HG02840 (cell line): ENCODE data around the gene CDH4.

Experiments used
- ATAC-seq: cut with Tn5 transposase; IDR thresholded peaks from one replicate; pipeline ENCODE4 v1.9.1; 2021; ENCODE audit warnings: mild to moderate bottlenecking, moderate library complexity, moderate number of reproducible peaks; ENCODE audit not compliant: unreplicated experiment, low FRiP score

Gene CDH4

DNA sequence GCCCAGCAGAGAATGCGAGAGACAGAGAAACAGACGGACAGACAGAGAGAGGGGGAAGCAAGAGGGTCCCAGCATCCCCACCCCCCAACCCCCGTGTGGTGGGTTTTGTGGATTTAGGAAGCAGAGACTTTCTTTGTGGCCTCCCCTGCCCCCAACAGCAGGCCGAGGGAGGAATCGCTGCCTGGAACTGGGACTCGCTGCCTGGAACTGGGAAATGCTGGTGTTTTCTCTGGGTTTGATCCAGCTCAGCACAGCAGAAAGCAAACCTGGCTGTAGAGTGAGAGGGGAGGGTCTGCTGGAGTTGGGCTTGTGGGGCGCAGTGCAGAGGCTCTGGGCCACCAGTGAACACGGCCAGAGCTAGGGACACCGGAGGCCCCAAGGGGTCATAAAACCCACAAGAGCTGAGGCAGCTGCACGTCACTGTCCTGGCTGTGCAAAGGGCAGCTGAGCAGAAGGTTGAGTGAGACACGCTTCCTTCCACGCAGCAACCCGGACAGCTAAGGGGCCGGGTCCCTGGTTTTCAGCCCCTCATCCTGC is 631.9 kb downstream of the CDH4 start:
- ATAC-seq: no peak

DNA sequence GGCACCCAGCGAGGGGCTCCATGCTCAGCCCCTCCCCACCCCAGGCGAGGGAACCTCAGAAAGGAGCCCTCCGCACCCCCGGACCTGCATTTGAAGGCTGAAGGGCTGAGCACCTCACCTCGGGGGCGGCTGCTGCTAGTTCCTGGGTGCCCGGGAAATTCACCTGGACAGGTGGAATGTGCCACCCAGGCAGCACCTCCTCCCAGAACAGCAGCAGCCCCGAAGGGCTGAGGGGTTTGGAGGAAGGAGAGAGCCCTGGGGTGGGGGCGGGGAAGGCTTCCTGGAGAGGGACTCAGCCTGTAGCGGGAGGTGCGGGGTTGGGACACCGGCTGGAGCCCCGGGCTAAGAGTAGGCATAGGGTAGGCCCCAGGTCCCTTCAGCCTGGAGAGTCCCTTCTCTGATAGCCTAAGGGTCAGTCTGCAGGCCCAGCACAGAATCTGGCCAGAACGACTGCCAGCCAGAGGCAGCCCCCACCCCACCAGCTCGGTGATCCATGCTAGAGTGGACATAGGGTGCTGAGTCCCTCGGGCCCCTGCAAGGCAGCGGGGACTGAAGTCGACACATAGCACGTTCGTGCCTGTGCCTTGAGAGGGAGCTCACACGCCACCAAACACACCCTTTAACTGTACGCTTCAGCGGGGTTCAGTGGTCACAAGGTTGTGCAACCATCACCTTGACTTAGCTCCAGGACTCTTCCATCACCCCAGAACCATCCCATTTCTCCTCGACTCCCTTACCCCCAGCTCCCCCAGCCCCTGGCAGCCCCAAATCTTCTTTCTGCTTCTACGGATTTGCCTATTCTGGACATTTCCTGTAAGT is 632.7 kb downstream of the CDH4 start:
- no peak for ATAC-seq

DNA sequence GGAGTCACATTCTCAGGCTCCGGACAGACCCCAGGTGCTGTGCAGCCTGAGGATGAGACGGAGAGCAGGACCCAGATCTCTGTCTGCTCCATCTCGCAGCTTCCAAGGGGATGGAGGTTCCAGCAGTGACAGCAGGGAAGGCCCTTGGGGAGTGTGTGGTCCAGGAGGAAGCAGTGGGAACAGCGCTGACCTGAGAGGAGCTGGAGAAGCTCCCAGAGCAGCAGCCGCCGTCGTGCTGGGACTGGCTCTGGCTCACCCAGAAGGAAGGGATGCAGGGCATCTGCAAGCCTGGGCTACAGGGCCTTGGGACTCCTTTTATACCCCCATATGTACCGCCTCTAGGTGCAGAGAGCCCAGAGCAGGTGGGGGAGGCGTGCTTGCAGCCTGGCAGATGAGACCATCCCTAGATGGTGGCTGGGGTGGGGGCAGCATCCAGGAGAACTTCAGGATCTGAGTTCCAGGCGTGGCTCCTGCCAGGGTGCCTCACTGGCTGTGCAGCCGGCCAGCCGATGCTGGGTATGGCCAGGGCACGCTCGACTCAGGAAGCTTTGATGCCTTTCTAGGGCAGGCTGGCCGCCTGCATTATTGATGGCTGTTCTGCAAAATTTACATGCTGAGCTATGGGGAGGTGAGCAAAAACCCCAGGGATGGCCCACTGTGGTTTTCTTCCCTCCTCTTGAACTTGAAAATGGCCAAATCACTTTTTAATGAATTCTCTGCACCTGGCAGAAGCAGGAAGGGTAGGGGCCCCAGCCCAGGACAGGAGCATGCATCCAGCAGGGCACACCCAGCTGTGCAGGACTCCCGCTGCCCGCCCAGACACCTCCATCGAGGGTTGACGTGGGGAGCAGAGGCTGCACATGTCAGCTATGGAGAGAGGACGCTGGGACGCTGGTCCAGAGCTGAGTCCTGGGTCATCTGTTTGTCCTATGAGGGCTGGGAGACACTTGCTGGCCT is 634.0 kb downstream of the CDH4 start:
- no peak for ATAC-seq

DNA sequence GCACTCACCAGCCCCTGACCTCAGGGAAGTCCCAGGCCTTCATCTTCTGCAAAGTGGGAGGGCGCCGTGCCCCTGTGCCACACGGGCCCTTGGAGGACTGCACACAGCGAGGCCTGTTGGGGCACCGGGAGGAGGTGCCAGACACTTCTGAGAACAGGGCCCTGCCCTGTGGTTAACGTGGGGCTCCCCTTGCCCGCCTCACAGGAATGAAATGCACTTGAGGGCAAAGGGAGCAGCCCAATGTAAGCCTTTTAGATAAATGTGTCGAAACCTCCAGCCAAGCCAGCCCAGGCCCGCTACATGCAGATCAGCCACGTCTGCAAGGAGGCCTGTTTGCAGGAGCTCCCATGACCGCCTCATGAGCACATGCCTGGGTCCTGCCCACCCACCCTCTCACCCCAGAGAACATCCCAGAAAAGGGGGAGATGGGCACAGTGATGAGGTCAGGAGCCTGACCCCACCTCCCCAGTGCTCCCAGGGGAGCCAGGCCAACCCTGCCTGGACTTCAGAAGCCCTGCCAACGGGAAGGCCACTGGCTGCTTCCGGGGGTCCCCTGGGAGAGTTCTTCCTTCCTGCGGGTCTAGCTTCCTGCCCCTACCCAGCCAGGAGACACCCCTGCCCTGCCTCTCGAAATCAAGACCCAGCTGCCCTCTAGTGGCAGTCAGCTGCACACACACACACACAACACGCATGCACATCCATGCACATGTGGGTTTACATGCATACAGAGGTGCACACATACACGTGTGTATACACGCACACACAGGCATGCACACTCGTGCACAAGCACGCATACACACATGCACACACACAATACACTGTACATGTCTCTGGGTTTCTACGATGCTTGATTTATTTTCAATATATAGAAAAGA is 634.9 kb downstream of the CDH4 start:
- no peak for ATAC-seq

DNA sequence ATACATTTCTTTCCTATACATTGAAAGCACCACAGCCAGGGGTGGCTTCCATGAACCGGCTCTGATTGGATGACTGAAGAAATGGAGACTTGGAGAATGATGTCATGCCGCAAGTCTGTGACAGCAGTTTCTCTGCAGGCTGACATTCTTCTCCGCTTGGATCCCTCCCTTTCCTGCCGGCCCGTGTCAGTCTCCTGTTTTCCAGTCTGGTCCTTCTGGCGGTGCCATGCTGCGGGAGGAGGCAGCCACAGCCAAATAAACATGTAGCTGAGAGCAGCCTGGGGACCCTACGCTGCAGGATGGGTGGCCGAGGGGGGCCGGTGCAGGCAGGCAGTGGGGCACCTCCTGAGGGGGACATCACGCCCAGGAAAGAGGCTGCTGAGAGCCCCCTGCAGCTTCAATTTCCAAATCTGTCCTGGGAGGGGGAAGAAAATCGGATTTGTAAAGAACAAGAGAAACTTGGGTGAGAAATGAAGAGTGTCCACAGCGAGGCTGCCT is 635.6 kb downstream of the CDH4 start:
- no peak for ATAC-seq

DNA sequence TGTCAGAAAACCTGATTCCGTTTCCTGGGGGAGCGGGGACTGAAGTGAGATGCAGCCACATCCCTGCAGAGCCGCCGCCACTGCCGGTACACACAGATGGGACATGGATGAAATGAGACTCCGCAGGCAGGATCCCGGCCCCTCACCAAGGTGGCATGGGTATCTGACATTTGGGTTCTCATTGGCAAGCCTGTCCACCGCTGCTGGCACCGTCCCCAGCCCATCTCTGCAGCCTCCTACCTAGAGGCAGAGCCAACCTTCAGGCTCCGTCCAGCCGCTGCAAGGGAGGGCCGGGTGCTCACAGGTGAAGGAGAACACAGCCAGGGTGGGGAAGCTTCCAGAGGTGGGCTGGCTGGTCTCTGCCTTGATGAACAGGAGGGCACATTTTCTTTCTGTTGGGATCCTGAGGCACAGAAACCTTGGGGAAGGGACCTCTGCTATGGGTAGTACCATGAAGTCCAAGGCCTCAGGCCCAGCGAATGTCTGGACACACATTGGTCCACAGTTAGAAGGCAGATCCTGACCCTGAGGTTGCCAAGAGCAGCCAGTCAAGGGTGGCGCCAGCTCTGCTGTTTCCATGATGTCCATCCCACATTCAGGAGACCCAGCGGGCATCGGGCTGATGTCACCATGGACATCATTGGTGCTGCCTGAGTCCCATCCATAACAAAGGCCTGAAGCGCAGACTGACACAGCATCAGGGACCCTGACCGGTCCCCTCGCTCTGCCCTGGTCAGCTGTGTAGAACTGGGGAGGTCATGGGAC is 636.2 kb downstream of the CDH4 start:
- no peak for ATAC-seq

DNA sequence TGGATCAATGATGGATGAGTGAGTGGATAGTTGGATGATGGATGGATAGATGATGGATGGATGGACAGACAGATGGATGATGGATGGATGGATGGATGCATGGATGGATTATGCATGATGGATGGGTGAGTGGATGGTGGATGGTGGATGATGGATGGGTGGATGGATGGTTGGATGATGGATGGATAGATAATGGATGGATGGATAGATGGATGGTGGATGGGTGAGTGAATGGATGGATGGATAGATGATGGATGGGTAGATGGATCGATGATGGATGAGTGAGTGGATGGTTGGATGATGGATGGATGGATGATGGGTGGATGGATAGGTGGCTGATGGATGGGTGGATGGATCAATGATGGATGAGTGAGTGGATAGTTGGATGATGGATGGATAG is 637.6 kb downstream of the CDH4 start:
- no peak for ATAC-seq

DNA sequence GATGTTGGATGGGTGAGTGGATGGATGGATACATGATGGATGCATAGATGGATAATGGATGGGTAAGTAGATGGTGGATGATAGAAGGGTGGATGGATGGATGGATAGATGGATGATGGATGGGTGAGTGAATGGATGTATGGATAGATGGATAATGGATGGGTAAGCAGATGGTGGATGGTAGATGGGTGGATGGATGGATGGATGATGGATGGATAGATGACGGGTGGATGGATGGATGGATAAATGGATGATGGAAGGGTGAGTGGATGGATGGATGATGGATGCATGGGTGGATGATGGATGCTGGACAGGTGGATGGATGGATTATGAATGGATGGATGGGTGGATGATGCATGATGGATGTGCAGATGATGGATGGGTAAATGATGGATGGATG is 638.1 kb downstream of the CDH4 start:
- ATAC-seq: no peak

DNA sequence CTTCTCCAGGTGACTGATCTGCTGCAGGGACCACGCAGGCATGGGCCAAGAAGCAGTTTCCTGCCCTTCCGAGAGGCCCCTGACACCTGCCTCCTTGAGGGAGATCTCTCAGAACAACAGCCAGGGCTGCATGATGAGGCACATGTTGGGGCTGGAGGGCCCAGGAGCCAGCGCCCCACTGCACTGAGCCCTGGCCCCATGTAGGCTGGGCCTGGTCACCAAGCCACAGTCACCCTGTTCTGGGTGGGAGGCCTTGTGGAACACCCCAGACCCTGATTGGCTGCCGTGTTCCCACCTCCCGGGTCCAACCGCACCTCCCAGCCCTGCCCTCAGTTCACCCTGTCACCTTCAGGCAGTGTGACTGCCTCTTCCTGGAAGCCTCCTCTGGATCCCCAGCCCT is 639.4 kb downstream of the CDH4 start:
- no peak for ATAC-seq

DNA sequence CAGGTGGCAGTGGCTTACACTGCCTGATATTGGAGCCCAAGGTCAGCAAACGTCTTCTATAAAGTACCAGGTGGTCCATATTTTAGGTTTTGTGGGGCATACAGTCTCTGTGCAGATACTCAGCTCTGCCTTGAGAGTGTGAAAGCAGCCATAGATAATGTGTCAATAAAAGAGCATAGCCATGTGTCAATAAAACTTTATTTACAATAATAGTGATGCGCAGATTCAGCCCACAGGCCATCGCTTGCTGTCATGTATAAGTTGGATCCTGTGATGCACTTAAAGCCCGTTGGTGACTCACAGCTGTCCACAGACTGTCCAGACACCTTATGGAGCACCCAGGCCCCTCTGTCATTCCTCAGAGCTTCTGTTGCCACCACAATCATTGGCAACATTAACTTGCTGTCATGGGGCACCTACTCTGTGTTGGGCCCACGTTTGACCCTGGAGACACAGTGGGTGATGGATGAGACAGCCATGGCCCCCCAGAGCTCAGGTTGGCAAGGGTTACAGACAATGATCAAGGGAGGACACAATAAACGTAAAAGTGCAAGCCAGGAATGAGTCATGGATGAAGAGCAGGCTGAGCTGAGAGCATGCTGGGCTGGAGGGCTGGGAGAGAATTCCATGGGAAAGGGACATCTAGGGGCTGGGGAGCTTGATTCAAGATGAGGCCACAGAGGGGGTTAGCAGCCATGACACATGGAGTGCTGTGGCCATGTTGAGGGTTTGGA is 640.0 kb downstream of the CDH4 start:
- ATAC-seq: no peak

DNA sequence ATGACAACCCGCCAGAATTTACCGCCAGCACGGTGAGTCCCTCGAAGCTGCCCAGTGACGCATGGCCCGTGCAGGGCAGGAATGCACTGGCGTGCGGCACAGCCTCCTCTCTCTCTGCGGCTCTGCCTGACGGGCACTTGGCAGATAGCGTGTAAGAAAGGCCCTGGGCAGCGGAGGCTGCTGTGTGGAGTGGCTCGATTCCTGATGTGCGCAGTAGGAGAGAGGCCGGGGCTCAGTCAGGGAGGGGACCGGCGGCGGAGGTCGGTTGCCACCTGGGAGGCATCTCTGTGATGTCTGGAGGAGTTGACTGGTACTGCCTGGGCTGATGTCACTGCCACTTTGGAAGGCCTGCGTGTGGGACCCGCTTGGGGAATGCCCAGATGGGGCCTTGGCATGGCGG is 643.0 kb downstream of the CDH4 start:
- no peak for ATAC-seq

DNA sequence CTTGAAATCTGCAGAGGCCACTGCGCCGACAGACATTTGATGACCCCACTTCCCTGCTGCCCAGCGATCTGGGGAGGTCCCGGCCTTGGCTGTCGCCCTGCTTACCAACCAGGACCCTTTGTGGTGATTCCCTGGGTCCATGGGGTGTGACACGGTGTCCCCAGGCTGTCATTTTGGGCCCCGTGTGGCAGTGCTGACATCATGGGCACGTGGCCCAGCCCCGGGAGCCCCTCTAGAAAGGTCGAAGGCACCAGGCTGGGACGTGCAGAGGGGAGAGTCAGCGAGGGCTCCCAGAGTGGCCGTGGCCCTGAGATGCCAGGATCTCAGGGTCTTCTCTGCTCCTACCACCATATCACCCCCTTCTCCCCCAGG is 643.6 kb downstream of the CDH4 start:
- no peak for ATAC-seq

DNA sequence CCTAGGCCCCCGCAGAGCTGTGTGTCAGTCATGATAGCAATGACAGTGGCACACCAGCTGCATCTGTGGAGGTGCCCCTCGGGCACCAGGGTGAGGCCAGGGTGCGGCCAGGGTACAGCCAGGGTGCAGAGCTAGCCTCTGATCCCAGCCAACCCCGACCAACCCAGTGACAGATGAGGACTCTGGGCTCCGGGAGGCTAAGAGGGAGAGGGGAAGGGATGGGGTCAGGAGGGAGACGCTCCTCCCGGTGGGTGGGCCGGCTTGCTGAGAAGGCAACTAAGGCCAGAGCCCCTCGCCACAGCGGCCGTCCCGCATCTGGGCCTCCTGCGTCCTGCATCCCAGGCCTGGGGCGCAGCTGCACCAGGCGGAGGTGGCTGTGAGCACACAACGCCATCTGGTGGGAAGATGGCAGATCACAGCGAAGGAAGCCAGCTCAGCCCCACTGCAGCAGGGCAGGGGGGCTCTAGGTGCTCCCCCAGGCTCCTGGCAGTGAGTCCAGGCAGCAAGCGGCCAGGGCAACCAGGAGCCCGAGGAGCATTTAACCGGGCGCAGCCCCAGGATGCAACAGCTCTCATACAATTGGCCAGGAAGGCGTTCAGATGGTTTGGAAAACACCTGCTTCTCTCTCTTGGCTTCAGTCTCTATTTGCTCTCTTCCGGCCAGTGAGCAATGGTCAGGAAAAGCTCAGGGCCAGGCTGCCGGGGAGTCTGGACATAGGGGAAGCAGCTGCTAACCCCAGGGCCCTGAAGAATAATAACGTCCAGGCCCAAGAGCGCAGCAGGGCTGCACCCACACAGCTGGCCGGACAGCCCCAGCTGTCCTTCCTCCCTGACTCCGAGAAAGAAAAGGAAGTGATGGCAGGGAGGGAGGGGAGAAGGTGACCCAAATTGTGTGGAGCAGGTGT is 644.2 kb downstream of the CDH4 start:
- no peak for ATAC-seq

DNA sequence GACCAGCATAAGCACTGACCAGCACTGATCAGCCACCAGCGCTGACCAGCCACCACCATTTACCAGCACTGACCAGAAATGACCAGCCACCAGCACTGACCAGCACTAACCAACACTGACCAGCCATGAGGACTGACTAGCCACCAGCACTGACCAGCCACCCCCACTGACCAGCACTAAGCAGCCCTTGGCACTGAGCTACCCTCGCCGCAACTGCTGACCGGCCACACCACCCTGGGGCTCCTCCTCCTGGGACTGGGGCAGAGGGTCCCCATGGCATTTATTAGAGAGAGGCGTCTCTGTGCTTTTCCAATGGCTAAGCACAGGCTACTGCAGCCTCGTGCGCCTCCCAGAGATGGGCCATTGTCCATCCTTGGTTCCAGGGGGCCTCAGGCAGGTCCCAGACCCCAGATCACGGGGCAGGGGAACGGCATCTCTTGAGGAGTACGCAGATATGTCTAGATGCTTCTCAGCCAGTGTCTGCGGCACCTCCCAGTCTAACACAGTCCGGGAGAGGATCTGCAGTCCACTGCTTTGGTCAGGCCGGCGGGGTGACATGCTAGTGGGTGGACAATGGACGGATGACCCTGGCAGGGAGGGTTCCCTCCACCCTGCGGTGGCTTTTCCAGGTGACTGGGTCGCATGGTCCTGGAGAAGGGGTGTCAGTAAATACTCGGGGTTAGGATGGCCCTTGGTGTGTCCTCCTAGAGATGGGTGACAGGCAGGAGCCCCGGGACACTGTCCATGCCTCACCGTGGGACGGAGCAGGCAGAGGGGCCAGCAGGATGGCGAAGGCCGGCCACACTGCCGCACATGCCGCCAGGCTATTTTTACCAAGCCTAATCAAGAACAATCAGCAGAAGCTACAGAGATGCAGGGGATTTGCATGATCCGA is 645.6 kb downstream of the CDH4 start:
- ATAC-seq: no peak

DNA sequence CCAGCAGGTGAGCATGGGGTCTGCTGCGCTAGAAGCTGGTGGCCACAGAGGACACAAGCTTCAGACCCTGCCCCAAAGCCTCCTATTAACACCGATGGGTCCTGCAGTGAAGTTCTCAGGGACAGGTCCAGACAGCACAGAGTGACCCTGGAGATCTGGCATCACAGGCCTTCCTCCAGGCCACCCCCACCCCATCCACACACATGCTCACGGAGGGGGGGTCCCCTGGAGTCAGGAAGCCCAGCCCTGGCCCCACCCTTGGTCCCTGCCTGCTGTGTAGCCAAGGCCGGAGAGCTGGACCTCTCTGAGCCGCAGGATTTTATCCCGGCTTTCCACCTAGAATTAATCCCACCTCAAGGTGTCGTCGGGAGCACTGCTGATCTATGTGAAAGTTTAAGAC is 646.3 kb downstream of the CDH4 start:
- no peak for ATAC-seq

DNA sequence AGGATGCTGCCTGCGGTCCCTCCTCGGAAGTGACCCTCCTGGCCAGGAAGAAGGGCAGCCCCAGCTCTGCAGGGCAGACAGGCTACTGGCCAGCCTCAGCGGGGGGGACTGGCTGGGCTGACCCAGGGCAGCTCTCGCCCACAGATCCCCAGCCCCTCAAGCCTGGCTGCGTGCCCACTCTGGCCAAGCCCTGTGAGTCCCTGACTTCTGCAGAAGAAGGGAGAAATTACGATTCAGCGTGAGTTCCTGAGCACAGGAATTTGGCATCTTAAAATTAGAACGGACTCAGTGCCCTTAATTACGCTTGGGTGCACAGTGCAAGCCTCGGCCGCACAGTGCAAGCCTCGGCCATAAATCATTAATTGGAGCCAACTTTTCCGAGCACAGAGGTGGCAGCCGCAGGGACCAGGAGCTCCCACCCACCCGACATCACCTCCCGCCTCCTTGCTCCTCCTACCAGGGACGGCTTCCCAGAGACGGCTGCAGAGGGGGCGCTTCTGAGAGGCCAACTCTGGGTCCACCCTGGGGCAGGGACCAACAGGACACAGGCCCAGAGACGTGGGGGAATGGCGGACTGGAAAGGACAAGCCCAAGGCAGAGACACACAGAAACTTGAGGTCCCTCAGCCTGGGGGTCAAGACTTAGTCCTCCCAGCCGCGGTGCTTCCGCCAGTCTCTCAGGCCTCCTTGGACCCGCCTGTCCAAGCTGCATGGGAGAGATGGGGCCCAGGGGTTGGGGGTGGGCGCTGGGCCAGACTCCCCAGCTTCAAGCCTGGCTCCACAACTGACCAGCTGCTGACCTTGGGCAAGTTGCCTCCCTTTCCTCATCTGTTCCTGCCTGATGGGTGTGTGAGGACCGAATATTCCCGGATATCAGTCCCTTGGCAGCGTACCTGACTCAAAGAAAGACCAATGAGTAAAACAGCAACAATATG is 648.2 kb downstream of the CDH4 start:
- ATAC-seq: no peak
